GM12878 (cell line): Measurements from ENCODE around the gene ALDH1L1.

Experiments
- BCL11A ChIP-seq: IDR thresholded peaks from 2 replicates; pipeline ENCODE4 v1.6.1; 2011; ENCODE audit warnings: low read depth, low read length
- CEBPB ChIP-seq, 2 experiments: fragments of 150-350 bp in 1 of 2; IDR thresholded peaks; 2 replicates each; pipeline ENCODE4 v1.6.1; 2012 to 2014; ENCODE audit warnings: low read depth in 2 of 2, low read length in 2 of 2, borderline replicate concordance in 1 of 2, inconsistent platforms in 1 of 2
- FOXM1 ChIP-seq: IDR thresholded peaks from 2 replicates; pipeline ENCODE4 v1.6.1; 2012; ENCODE audit warnings: low read depth, mild to moderate bottlenecking, inconsistent platforms, low read length, moderate library complexity
- NFYB ChIP-seq: IDR thresholded peaks from 2 replicates; pipeline ENCODE4 v1.6.1; 2011; ENCODE audit warnings: low read depth, mild to moderate bottlenecking, low read length, improper control_type of control experiment, moderate library complexity; ENCODE audit not compliant: insufficient read depth
- RAD21 ChIP-seq: IDR thresholded peaks from 2 replicates; pipeline ENCODE4 v1.6.1; 2011; ENCODE audit warnings: mild to moderate bottlenecking, low read depth, low read length, moderate library complexity; ENCODE audit not compliant: insufficient read depth
- TF ChIP-seq, protein P1 (sequence below), 3 experiments: IDR thresholded peaks in 2 of 3; conservative IDR thresholded peaks in 1 of 3; 2 replicates each; pipeline ENCODE4 v1.5.1; 2011; ENCODE audit warnings: low read depth in 3 of 3, low read length in 3 of 3, mild to moderate bottlenecking in 3 of 3, control low read depth in 2 of 3, moderate library complexity in 2 of 3, inconsistent platforms in 1 of 3, mixed read lengths in 1 of 3; ENCODE audit not compliant: control insufficient read depth in 2 of 3, insufficient read depth in 1 of 3; ENCODE audit errors: extremely low read depth in 1 of 3
- TF ChIP-seq, protein P2 (sequence below): fragments of 450-650 bp; IDR thresholded peaks from 2 replicates; pipeline ENCODE4 v1.6.1; 2016; ENCODE audit warnings: mild to moderate bottlenecking
- TF ChIP-seq, protein P3 (sequence below): fragments of 450-650 bp; IDR thresholded peaks from 2 replicates; pipeline ENCODE4 v1.6.1; 2018; ENCODE audit warnings: borderline replicate concordance, mild to moderate bottlenecking; ENCODE audit not compliant: partially characterized antibody
- TF ChIP-seq, protein P4 (sequence below): fragments of 450-650 bp; IDR thresholded peaks from 2 replicates; pipeline ENCODE4 v1.6.1; 2018; ENCODE audit warnings: mild to moderate bottlenecking, low read depth, moderate library complexity; ENCODE audit not compliant: partially characterized antibody

DNA sequence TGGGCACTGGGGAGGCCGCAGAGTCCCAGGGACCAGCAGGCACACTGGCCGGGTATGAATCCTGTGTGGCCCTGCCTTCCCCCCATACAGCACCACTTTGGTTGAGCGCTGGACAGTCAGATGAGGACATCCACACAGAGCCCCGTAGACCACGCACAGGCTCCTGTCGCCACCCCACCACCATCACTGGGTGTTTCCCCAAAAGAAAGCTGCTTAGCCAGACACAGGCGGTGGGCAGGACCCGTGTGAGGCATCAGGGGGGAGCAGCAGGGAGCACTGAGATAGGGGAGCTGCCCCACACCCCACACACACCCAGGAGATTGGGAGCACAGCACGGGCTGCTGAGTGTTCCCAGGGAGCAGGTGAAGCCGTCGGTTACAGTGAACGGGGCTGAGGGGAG is 54.1 kb downstream of the ALDH1L1 start:
- TF ChIP-seq BCL11A (no peak), FOXM1 (no peak), NFYB (no peak), CEBPB (IDR thresholded peaks at IDR 0.05; ENCODE audit: borderline replicate concordance in 1 of 2, low read depth in 2 of 2, low read length in 2 of 2) (no peak), RAD21 (no peak)
- TF ChIP-seq, protein P1, sequence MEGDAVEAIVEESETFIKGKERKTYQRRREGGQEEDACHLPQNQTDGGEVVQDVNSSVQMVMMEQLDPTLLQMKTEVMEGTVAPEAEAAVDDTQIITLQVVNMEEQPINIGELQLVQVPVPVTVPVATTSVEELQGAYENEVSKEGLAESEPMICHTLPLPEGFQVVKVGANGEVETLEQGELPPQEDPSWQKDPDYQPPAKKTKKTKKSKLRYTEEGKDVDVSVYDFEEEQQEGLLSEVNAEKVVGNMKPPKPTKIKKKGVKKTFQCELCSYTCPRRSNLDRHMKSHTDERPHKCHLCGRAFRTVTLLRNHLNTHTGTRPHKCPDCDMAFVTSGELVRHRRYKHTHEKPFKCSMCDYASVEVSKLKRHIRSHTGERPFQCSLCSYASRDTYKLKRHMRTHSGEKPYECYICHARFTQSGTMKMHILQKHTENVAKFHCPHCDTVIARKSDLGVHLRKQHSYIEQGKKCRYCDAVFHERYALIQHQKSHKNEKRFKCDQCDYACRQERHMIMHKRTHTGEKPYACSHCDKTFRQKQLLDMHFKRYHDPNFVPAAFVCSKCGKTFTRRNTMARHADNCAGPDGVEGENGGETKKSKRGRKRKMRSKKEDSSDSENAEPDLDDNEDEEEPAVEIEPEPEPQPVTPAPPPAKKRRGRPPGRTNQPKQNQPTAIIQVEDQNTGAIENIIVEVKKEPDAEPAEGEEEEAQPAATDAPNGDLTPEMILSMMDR (IDR thresholded peaks at IDR 0.05 in 2 of 3, conservative IDR thresholded peaks at IDR 0.05 in 1 of 3; ENCODE audit: control insufficient read depth in 2 of 3, extremely low read depth in 1 of 3, insufficient read depth in 1 of 3, low read depth in 3 of 3, low read length in 3 of 3) = no peak
- TF ChIP-seq, protein P2, sequence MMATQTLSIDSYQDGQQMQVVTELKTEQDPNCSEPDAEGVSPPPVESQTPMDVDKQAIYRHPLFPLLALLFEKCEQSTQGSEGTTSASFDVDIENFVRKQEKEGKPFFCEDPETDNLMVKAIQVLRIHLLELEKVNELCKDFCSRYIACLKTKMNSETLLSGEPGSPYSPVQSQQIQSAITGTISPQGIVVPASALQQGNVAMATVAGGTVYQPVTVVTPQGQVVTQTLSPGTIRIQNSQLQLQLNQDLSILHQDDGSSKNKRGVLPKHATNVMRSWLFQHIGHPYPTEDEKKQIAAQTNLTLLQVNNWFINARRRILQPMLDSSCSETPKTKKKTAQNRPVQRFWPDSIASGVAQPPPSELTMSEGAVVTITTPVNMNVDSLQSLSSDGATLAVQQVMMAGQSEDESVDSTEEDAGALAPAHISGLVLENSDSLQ = no peak
- TF ChIP-seq, protein P3, sequence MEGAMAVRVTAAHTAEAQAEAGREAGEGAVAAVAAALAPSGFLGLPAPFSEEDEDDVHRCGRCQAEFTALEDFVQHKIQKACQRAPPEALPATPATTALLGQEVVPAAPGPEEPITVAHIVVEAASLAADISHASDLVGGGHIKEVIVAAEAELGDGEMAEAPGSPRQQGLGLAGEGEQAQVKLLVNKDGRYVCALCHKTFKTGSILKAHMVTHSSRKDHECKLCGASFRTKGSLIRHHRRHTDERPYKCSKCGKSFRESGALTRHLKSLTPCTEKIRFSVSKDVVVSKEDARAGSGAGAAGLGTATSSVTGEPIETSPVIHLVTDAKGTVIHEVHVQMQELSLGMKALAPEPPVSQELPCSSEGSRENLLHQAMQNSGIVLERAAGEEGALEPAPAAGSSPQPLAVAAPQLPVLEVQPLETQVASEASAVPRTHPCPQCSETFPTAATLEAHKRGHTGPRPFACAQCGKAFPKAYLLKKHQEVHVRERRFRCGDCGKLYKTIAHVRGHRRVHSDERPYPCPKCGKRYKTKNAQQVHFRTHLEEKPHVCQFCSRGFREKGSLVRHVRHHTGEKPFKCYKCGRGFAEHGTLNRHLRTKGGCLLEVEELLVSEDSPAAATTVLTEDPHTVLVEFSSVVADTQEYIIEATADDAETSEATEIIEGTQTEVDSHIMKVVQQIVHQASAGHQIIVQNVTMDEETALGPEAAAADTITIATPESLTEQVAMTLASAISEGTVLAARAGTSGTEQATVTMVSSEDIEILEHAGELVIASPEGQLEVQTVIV = no peak
- TF ChIP-seq, protein P4, sequence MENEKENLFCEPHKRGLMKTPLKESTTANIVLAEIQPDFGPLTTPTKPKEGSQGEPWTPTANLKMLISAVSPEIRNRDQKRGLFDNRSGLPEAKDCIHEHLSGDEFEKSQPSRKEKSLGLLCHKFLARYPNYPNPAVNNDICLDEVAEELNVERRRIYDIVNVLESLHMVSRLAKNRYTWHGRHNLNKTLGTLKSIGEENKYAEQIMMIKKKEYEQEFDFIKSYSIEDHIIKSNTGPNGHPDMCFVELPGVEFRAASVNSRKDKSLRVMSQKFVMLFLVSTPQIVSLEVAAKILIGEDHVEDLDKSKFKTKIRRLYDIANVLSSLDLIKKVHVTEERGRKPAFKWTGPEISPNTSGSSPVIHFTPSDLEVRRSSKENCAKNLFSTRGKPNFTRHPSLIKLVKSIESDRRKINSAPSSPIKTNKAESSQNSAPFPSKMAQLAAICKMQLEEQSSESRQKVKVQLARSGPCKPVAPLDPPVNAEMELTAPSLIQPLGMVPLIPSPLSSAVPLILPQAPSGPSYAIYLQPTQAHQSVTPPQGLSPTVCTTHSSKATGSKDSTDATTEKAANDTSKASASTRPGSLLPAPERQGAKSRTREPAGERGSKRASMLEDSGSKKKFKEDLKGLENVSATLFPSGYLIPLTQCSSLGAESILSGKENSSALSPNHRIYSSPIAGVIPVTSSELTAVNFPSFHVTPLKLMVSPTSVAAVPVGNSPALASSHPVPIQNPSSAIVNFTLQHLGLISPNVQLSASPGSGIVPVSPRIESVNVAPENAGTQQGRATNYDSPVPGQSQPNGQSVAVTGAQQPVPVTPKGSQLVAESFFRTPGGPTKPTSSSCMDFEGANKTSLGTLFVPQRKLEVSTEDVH = no peak
